Right atrium auricular region (tissue), 2 donors: ENCODE data around the gene RAB31. TPM values are rescaled to one million over a fixed set of nuclear protein-coding genes. Genes with fewer than 3 reads are reported as not detected.

ENCODE experiments used
- DNase-seq: peaks from one replicate; pipeline ENCODE4 v3.0.0-alpha.2; 2019; ENCODE audit warnings: low spot score
- H3K27ac ChIP-seq, 2 donors: fragments of 200-600 bp; sonication (generic); 1 replicate in 1 of 2; 2 replicates in 1 of 2; pipeline ENCODE4 v1.5.1; 2016 to 2019
- H3K27me3 ChIP-seq, 2 donors: fragments of 200-600 bp; sonication (generic); one replicate each; pipeline versions ENCODE4 v1.5.1 to v1.6.0; 2017 to 2019
- H3K36me3 ChIP-seq: fragments of 200-600 bp; sonication (generic); one replicate; pipeline ENCODE4 v1.5.1; 2016
- H3K4me1 ChIP-seq, 2 donors: fragments of 200-600 bp; sonication (generic); one replicate each; pipeline versions ENCODE4 v1.5.1 to v1.6.0; 2017 to 2019
- H3K4me3 ChIP-seq, 2 donors: fragments of 200-600 bp; sonication (generic); 1 replicate in 1 of 2; 2 replicates in 1 of 2; pipeline ENCODE4 v1.5.1; 2017 to 2019; ENCODE audit warnings: mild to moderate bottlenecking in 1 of 2, moderate library complexity in 1 of 2
- H3K9me3 ChIP-seq, 2 donors: fragments of 200-600 bp; sonication (generic); one replicate each; pipeline ENCODE4 v1.5.1; 2019
- CTCF ChIP-seq, 2 donors: fragments of 200-600 bp; sonication (generic); IDR thresholded peaks; one replicate each; pipeline ENCODE4 v1.5.1; 2019; ENCODE audit warnings: antibody characterized with exemption in 2 of 2
- total RNA-seq, 2 donors: library from RNA; depleted of rRNA; stranded (reverse); fragments of >200 nt; gene quantifications; one replicate each; pipeline ENCODE4 v1.1.0, GENCODE V29; 2016

Gene RAB31
- total RNA-seq, 2 donors from 2014 or later = 9.9 to 29.2 TPM

GRCh38 chr18:9846162-9846925 lies 138.2 kb downstream of the RAB31 start:
- Histone ChIP-seq H3K27ac (peak overlapping the region; percentile 79 to 83), H3K9me3 (no peaks in the 10 kb centered on the region), H3K4me1 (peaks cover 0 to 55% of the 10 kb centered on the region in 2 donors), H3K36me3 (no peaks in the 10 kb centered on the region), H3K27me3 (no peaks in the 10 kb centered on the region), H3K4me3 (no peak overlapping the region)
- no peak for TF ChIP-seq CTCF (IDR thresholded peaks at IDR 0.05)
- DNase-seq = no peak

GRCh38 chr18:9848170-9848879 lies 140.2 kb downstream of the RAB31 start:
- no peak overlapping the region for H3K27ac ChIP-seq
- no peaks in the 10 kb centered on the region for H3K36me3 ChIP-seq
- no peaks in the 10 kb centered on the region for H3K27me3 ChIP-seq
- no peaks in the 10 kb centered on the region for H3K9me3 ChIP-seq
- TF ChIP-seq CTCF (IDR thresholded peaks at IDR 0.05) = no peak
- no peak overlapping the region for H3K4me3 ChIP-seq
- DNase-seq = no peak
- peaks cover 0 to 47% of the 10 kb centered on the region in 2 donors for H3K4me1 ChIP-seq

GRCh38 chr18:9849407-9850283 lies 141.5 kb downstream of the RAB31 start:
- H3K36me3 ChIP-seq = no peaks in the 10 kb centered on the region
- no peaks in the 10 kb centered on the region for H3K9me3 ChIP-seq
- peaks cover 0 to 47% of the 10 kb centered on the region in 2 donors for H3K4me1 ChIP-seq
- peak overlapping the region; percentile 69 to 77 for H3K27ac ChIP-seq
- no peaks in the 10 kb centered on the region for H3K27me3 ChIP-seq
- peak; percentile 79 for DNase-seq
- no peak overlapping the region for H3K4me3 ChIP-seq
- no peak for TF ChIP-seq CTCF (IDR thresholded peaks at IDR 0.05)

- no peaks in the 10 kb centered on the region for H3K27me3 ChIP-seq
- H3K4me3 ChIP-seq = no peak overlapping the region
- no peaks in the 10 kb centered on the region for H3K36me3 ChIP-seq
- H3K4me1 ChIP-seq = peaks cover 0 to 41% of the 10 kb centered on the region in 2 donors
- TF ChIP-seq CTCF (IDR thresholded peaks at IDR 0.05) = no peak
- no peaks in the 10 kb centered on the region for H3K9me3 ChIP-seq
- DNase-seq = no peak
- peak overlapping the region; percentile 69 to 77 for H3K27ac ChIP-seq
Observed at GRCh38 chr18:9850309-9850708, 142.2 kb downstream of the RAB31 start.

GRCh38 chr18:9851511-9851910 lies 143.4 kb downstream of the RAB31 start:
- H3K4me1 ChIP-seq = peaks cover 0 to 36% of the 10 kb centered on the region in 2 donors

More at GRCh38 chr18:9851511-9851910, 143.4 kb downstream of the RAB31 start:
- no peak for TF ChIP-seq CTCF (IDR thresholded peaks at IDR 0.05)
- Histone ChIP-seq H3K27me3 (no peaks in the 10 kb centered on the region), H3K9me3 (no peaks in the 10 kb centered on the region), H3K4me3 (no peak overlapping the region), H3K27ac (no peak overlapping the region), H3K36me3 (no peaks in the 10 kb centered on the region)
- DNase-seq = no peak
